Coronary artery (tissue), 2 donors: ENCODE measurements around the gene BTBD9.

ENCODE experiments used
- DNase-seq: peaks from one replicate; pipeline ENCODE4 v3.0.0-alpha.2; 2017; ENCODE audit warnings: low spot score
- H3K27ac ChIP-seq, 2 donors: fragments of 200-600 bp; sonication (generic); one replicate each; pipeline ENCODE4 v1.5.1; 2016 to 2019
- H3K4me3 ChIP-seq: fragments of 200-600 bp; sonication (generic); 2 replicates; pipeline ENCODE4 v1.5.1; 2016; ENCODE audit warnings: mild to moderate bottlenecking, moderate library complexity
- TF ChIP-seq, protein P1 (sequence below): fragments of 200-600 bp; sonication (generic); IDR thresholded peaks from one replicate; pipeline ENCODE4 v1.5.1; 2019; ENCODE audit warnings: antibody characterized with exemption

The BTBD9 gene

DNA sequence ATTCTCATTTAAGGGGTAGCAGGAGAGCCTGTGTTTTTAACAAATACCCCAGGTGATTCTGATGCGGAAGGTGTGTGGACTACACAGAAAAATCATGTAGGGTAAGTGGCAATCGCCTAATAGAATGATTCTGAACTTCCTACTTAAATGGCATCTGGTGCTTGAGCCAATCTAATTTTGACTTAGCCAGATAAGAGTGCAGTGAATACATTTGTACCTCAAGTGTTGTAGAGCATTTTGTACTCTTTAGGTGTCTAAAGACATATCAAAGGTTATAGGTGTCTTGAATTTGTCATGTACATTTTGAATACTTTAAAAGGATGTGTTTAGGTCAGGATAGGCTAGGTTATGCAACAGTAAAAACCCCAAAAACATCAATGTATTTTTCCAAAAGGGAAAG lies 10.0 kb upstream of the BTBD9 start:
- TF ChIP-seq, protein P1, sequence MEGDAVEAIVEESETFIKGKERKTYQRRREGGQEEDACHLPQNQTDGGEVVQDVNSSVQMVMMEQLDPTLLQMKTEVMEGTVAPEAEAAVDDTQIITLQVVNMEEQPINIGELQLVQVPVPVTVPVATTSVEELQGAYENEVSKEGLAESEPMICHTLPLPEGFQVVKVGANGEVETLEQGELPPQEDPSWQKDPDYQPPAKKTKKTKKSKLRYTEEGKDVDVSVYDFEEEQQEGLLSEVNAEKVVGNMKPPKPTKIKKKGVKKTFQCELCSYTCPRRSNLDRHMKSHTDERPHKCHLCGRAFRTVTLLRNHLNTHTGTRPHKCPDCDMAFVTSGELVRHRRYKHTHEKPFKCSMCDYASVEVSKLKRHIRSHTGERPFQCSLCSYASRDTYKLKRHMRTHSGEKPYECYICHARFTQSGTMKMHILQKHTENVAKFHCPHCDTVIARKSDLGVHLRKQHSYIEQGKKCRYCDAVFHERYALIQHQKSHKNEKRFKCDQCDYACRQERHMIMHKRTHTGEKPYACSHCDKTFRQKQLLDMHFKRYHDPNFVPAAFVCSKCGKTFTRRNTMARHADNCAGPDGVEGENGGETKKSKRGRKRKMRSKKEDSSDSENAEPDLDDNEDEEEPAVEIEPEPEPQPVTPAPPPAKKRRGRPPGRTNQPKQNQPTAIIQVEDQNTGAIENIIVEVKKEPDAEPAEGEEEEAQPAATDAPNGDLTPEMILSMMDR, result no peak
- no peak overlapping the region for H3K4me3 ChIP-seq
- no peak for DNase-seq
- no peak overlapping the region for H3K27ac ChIP-seq

DNA sequence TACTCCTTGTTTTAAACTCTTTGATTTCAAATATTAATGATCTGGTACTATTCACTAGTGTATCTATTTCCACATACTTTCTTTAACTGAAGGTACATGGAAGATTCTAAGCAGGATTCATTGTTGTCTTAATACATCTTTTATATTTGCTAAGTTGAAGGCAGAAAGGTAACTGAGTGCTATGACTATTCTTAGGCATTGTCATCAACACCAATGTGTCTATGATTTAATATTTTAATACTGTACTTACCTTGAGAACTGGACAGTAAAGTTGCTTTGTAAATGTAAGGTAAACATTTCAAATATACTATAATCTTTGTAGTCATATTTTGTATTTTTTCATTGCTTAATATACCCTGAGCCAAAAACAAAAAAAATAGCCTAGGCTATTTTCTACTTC lies 8.9 kb upstream of the BTBD9 start:
- no peak for DNase-seq
- Histone ChIP-seq H3K4me3 (no peak overlapping the region), H3K27ac (no peak overlapping the region)
- TF ChIP-seq, protein P1, result no peak

DNA sequence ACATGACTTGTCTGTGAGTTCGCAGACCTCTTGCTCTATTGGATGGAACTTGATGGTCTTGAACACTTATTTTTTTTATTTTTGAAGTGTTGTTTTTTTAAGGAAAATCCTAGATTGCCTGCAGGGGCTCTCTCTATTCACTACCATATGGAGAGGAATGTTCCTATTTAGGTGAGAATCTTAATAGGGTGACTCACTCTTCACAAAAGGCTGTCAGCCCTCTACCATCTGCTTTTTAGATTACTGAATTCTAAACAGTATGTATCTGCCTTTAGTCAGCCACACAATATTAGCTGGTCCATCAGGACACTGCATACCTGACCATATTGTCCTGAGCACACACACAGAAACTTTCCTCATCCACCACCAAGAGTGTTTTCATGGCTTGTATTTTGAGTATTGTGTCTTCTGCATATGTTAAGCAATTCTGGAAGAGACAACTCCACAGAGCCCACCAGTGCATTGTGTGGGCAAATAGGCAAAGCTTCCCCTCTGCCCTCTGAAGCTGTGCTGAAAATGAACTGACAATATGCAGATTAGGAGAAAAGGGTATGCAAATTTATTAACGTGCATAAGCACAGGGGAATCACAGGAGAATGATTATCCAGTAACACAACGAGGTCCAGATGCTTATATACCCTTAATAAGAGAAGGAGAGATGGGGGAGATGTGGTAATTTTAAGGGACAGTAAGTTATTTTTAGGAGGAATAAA lies 6.6 kb upstream of the BTBD9 start:
- no peak overlapping the region for H3K4me3 ChIP-seq
- TF ChIP-seq, protein P1, result no peak
- no peak for DNase-seq
- no peak overlapping the region for H3K27ac ChIP-seq

DNA sequence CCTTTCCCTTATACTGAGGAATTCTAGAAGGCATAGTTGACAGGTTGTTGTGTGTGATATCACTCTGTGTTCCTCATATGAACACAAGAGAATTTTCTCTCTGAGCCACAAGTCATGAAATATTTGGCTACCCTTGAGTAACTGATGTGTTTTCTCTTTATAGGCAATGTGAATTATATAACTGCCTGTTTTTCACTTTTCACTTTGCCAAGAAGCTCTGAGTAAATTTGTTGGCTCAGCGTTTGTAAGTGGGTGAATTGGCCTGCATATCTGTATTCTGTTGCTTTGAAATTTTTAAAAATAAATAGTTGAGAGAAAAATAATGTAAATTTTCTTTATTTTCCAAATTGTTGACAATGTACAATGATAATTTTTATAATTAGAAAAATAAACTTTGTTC lies 5.2 kb upstream of the BTBD9 start:
- TF ChIP-seq, protein P1, result no peak
- Histone ChIP-seq H3K4me3 (no peak overlapping the region), H3K27ac (no peak overlapping the region)
- no peak for DNase-seq

DNA sequence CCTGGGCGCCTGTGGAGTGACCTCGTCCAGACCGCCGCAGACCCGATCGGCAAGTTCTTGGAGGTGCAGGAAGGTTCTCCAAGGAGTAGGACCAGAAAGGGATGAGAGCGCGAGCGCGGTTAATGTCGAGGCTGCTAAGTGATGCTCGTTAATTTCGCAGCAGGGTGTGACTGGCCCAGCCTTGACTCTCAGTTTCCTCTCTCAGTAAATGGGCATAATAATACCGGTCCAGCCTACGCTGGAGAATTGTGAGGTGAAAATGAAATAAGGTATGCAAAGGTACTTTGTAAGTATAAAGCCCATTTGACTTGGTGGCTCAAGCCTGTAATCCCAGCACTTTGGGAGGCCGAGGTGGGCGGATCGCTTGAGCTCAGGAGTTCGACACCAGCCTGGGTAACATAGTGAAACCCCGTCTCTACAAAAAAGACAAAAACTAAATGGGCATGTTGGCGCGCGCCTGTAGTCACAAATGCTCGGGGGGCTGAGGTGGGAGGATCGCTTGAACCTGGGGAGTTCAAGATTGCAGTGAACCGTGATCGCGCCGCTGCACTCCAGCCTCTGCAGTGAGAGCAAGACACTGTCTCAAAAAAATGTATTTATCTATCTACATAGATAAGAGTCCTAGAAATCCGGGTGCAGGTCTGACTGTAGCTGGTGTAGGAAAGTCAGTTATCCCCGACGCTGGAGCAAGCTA lies 634 bp upstream of the BTBD9 start:
- TF ChIP-seq, protein P1, result no peak
- DNase-seq, result no peak
- peak overlapping the region; percentile 94 to 97 for H3K27ac ChIP-seq
- H3K4me3 ChIP-seq, result peak overlapping the region; percentile 92

DNA sequence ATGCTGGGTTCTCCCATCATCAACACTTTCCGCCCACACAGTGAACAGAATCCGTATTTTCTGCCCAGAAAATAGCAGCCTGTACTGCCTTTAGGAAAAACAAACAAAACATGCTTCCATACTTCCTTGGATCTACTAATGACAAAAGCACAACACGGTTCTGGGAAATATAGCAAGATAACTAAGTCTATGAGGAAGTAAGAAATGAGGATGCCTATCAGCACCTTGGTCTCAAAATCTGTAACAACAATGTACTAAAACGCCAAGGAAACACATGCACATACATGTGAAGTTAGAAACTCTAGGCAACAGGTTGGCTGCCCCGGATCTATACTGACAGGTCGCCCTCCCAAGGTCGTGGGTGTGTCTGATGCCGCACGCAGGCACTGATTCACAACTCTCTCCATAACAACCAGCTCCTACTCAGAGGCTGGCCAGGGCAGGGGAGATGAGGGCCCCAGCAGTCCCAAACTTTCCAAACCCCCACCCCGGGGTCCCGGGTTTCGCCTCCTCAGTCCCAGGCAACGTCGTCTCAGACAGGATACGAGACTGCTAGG lies 710 bp downstream of the BTBD9 start:
- peak overlapping the region; percentile 92 for H3K4me3 ChIP-seq
- DNase-seq, result peak; percentile 82
- TF ChIP-seq, protein P1, result no peak
- H3K27ac ChIP-seq, result peak overlapping the region; percentile 94 to 97
